Psoas muscle (tissue), 8 donors: Measurements from ENCODE around the gene ERCC6L2. TPM values are rescaled to one million over a fixed set of nuclear protein-coding genes. Genes with fewer than 3 reads are reported as not detected.

Source experiments
- ATAC-seq, 4 donors: fragments of 200-7000 bp; cut with Tn5 transposase; one replicate each; pipeline ENCODE4 v1.9.1; 2020; ENCODE audit warnings: moderate library complexity in 3 of 4, mild to moderate bottlenecking in 2 of 4
- DNase-seq, 2 donors: peaks; one replicate each; pipeline ENCODE4 v3.0.0-alpha.2; 2020
- H3K27ac ChIP-seq: fragments of 200-600 bp; one replicate; pipeline ENCODE4 v1.8.0; 2022
- H3K27me3 ChIP-seq, 3 donors: fragments of 200-600 bp in 1 of 3; one replicate each; pipeline versions ENCODE4 v1.6.1 to v1.8.0; 2013 to 2022; ENCODE audit warnings: low read length in 2 of 3, mild to moderate bottlenecking in 2 of 3, moderate library complexity in 1 of 3; ENCODE audit not compliant: insufficient read depth in 3 of 3
- H3K36me3 ChIP-seq, 2 donors: fragments of 200-600 bp in 1 of 2; one replicate each; pipeline versions ENCODE4 v1.6.1 to v1.8.0; 2013 to 2022; ENCODE audit warnings: low read depth in 1 of 2, mild to moderate bottlenecking in 1 of 2, moderate library complexity in 1 of 2; ENCODE audit not compliant: insufficient read depth in 1 of 2
- H3K4me1 ChIP-seq: fragments of 200-600 bp; one replicate; pipeline ENCODE4 v1.8.0; 2022
- H3K4me3 ChIP-seq: fragments of 200-600 bp; one replicate; pipeline ENCODE4 v1.8.0; 2022; ENCODE audit warnings: mild to moderate bottlenecking
- H3K9me3 ChIP-seq: fragments of 200-600 bp; one replicate; pipeline ENCODE4 v1.8.0; 2022
- CTCF ChIP-seq: fragments of 200-600 bp; IDR thresholded peaks from one replicate; pipeline ENCODE4 v1.8.0; 2022; ENCODE audit warnings: antibody characterized with exemption
- WGBS, 3 donors: extraction: QIAGEN DNeasy Blood & Tissue Kit; methylation state at CpG; one replicate each; pipeline versions ENCODE4 v1.1.6 to v1.1.7; 2013; 5-methylcytosine and 5-hydroxymethylcytosine counted together
- intact Hi-C, 2 donors: fragments of 100-400 bp; cut with DNase I; formaldehyde crosslinking; loops; one replicate each; pipeline versions ENCODE4 v1.11.0 to v1.14.2; 2022
- polyA plus RNA-seq, 3 donors: library from polyadenylated mRNA; stranded (reverse); fragments of 200-250 nt; gene quantifications; one replicate each; pipeline ENCODE4 v1.2.3, GENCODE V29; 2013
- total RNA-seq, 4 donors: library from RNA; stranded (reverse); fragmentation: NEBNext Ultra II Directional in 2 of 4; extraction: Animal tissue kit (Norgen Biotek cat#: 25700) in 2 of 4; gene quantifications; one replicate each; pipeline versions ENCODE4 v1.2.1 to v1.2.4, GENCODE V29; 2021 to 2023
- donor health status: healthy with polysubstance abuse.
- donor health status: DM: no; HTN: no; CAD: no; lungs with moderate emphysema.
- donor health status: Bipolar disorder and iron deficiency.
- donor health status: healthy.
- donor health status: DM: yes; HTN: yes; CAD: no.
- donor health status: DM: no; HTN: no; CAD: no.
- donor health status: DM: no; HTN: no; CAD: no.
- donor health status: DM: yes; HTN: yes; CAD: no.

The ERCC6L2 gene
- total and polyA plus RNA-seq, 7 donors, result 6.9 to 27.1 (median 19.8) TPM

DNA sequence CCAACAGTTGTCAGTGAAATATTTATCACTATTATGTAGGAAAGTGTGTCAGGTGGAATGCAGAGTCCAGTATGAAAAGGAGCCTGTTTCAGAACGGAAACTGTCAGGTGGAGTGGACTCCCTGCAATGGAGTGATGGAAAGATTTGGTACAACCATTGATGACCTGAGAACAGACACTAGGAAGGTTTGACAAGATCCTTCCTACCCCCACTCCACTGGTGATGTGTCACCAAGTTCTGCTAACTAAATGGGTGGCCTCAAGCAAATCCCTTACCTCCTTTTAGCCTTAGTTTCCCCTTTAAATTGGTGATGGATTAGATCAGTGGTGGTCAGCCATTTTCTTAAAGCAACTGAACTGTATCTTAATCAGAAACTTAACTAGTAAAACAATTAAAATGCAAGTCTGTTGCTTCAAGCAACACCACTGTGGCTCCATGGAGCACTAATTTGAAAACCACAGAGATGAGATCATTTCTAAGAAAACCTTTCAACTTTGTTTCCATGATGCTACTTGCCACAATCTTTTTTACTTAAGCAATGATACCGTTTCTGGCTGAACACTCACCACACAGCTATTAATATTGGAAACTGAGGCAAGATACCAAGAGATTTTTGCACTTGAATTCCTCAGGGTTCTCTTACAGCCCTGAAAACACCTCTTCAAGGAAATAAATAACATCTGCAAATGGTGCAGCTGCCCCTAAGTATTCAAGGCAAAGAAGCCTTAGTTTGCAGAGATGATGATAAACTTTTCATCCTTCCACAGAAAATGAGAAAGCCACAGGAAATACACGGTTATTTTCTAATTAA, 140.6 kb downstream of the ERCC6L2 start:
- H3K36me3 ChIP-seq, result peaks cover 0 to 35% of the 10 kb centered on the region in 2 donors
- no peak for TF ChIP-seq CTCF
- peaks cover 8% of the 10 kb centered on the region for H3K4me1 ChIP-seq
- H3K4me3 ChIP-seq, result no peak overlapping the region
- intact Hi-C loops, result no loop called here
- ATAC-seq, result no peak
- 87 to 91% (median 87%) methylated on average over 3 of the region's 3 CpGs for WGBS, 3 donors
- H3K9me3 ChIP-seq, result no peaks in the 10 kb centered on the region
- no peak overlapping the region for H3K27ac ChIP-seq
- no peak for DNase-seq
- peaks cover 0 to 34% (median 10%) of the 10 kb centered on the region in 3 donors for H3K27me3 ChIP-seq
